Measurements from ENCODE around the gene TEX12.

DNA sequence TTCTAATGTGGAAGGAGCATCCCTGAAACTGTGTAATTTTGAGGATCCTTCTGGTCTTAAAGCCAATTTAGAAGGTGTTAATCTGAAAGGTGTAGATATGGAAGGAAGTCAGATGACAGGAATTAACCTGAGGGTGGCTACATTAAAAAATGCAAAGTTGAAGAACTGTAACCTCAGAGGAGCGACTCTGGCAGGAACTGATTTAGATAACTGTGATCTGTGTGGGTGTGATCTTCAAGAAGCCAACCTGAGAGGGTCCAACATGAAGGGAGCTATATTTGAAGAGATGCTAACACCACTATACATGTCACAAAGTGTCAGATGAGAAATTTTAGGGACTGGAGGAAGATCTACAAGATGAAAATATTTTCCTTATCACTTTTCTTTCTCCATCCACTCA is 15.7 kb downstream of the TEX12 start:
- TF ChIP-seq, protein P1, sequence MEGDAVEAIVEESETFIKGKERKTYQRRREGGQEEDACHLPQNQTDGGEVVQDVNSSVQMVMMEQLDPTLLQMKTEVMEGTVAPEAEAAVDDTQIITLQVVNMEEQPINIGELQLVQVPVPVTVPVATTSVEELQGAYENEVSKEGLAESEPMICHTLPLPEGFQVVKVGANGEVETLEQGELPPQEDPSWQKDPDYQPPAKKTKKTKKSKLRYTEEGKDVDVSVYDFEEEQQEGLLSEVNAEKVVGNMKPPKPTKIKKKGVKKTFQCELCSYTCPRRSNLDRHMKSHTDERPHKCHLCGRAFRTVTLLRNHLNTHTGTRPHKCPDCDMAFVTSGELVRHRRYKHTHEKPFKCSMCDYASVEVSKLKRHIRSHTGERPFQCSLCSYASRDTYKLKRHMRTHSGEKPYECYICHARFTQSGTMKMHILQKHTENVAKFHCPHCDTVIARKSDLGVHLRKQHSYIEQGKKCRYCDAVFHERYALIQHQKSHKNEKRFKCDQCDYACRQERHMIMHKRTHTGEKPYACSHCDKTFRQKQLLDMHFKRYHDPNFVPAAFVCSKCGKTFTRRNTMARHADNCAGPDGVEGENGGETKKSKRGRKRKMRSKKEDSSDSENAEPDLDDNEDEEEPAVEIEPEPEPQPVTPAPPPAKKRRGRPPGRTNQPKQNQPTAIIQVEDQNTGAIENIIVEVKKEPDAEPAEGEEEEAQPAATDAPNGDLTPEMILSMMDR (IDR thresholded peaks at IDR 0.05; ENCODE audit: low read depth, low read length, poor library complexity, severe bottlenecking), result no peak
- TF ChIP-seq EZH2phosphoT487 (IDR thresholded peaks at IDR 0.05; ENCODE audit: borderline replicate concordance, low read length), result no peak

All from DOHH2 (cell line).